K562 (cell line): Measurements from ENCODE around the gene RNU2-63P. TPM values are rescaled to one million over a fixed set of nuclear protein-coding genes. Genes with fewer than 3 reads are reported as not detected.
"Not testable (repeated sequence)": the region's sequence is repeated elsewhere in the genome, so short reads cannot be mapped to it uniquely, and the experiment has no call there.

Experiments
- ATAC-seq: fragments of 200-7000 bp; cut with Tn5 transposase; 3 replicates; pipeline ENCODE4 v1.9.1; 2020; ENCODE audit warnings: moderate library complexity
- BruUV-seq: library from RNA; stranded (reverse); fragments of 400-500 nt; replicated peaks from 2 replicates; lab custom pipeline; 2021; lab: Mats Ljungman, UMichigan
- CTCF ChIA-PET: fragments of 300-600 bp; formaldehyde crosslinking; extraction: SDS; loops from one replicate; lab custom pipeline; 2021; ENCODE audit warnings: low intra/inter-chr PET ratio; lab: Yijun Ruan, JAX
- POLR2A ChIA-PET: fragments of 300-600, 350-650 bp; sonication (Branson Sonifier 250); formaldehyde crosslinking; extraction: SDS; loops from one replicate; lab custom pipeline; 2021; ENCODE audit warnings: antibody characterized with exemption, inconsistent platforms; lab: Yijun Ruan, JAX
- DNase-seq, 4 experiments: peaks; one replicate each; pipeline versions ENCODE4 v3.0.0 to v3.0.0-alpha.2; 2011 to 2018; ENCODE audit warnings: low spot score in 3 of 4, mixed read lengths in 3 of 4; ENCODE audit errors: extremely low read depth in 1 of 4
- FAIRE-seq: peaks from 2 replicates; lab custom pipeline; 2011; peaks lifted over from hg19 to GRCh38; lab: Jason Lieb, UNC
- H2AFZ ChIP-seq: 2 replicates; pipeline ENCODE4 v1.6.0; 2011; ENCODE audit warnings: low read depth, low read length, control low read depth, inconsistent platforms
- H3K27ac ChIP-seq: fragments of 200-600 bp; 3 replicates; pipeline ENCODE4 v1.8.0; 2011; ENCODE audit warnings: low read depth, mild to moderate bottlenecking, control low read depth, inconsistent platforms, low read length, moderate library complexity, mixed read lengths; ENCODE audit errors: extremely low read depth
- H3K27me3 ChIP-seq, 2 experiments: fragments of 300-600 bp in 1 of 2; 2 replicates in 1 of 2; 3 replicates in 1 of 2; pipeline versions ENCODE4 v1.6.0 to v1.8.0; 2011; ENCODE audit warnings: inconsistent platforms in 2 of 2, low read length in 2 of 2, mild to moderate bottlenecking in 1 of 2, mixed read lengths in 1 of 2, moderate library complexity in 1 of 2; ENCODE audit not compliant: control insufficient read depth in 2 of 2, insufficient read depth in 2 of 2
- H3K36me3 ChIP-seq: fragments of 300-600 bp; 3 replicates; pipeline ENCODE4 v1.8.0; 2011; ENCODE audit warnings: mild to moderate bottlenecking, low read length, inconsistent platforms; ENCODE audit not compliant: control insufficient read depth, insufficient read depth
- H3K4me1 ChIP-seq, 2 experiments: fragments of 200-600 bp in 1 of 2; replicated peaks in 1 of 2; 2 replicates in 1 of 2; 3 replicates in 1 of 2; pipeline versions ENCODE4 v1.5.1 to v1.8.0; 2011; ENCODE audit warnings: inconsistent platforms in 2 of 2, low read length in 2 of 2, mild to moderate bottlenecking in 1 of 2, mixed read lengths in 1 of 2, moderate library complexity in 1 of 2; ENCODE audit not compliant: control insufficient read depth in 2 of 2, insufficient read depth in 2 of 2
- H3K4me2 ChIP-seq: 2 replicates; pipeline ENCODE4 v1.6.1; 2011; ENCODE audit warnings: low read length, control low read depth, inconsistent platforms, mixed read lengths; ENCODE audit not compliant: insufficient read depth
- H3K4me3 ChIP-seq: fragments of 200-600 bp; sonication (generic), shearing (Covaris generic); 2 replicates; pipeline ENCODE4 v1.5.1; 2016; ENCODE audit warnings: control low read depth, inconsistent platforms
- H3K79me2 ChIP-seq: fragments of 200-600 bp; 3 replicates; pipeline ENCODE4 v1.8.0; 2011; ENCODE audit warnings: low read length, inconsistent platforms; ENCODE audit not compliant: control insufficient read depth, insufficient read depth
- H3K9ac ChIP-seq, 2 experiments: 2 replicates each; pipeline versions ENCODE4 v1.6.0 to v1.6.1; 2011; ENCODE audit warnings: low read depth in 2 of 2, low read length in 2 of 2, control low read depth in 1 of 2, inconsistent platforms in 1 of 2, mild to moderate bottlenecking in 1 of 2, mixed read lengths in 1 of 2; ENCODE audit not compliant: insufficient read depth in 1 of 2
- H3K9me1 ChIP-seq: one replicate; pipeline ENCODE4 v1.6.0; 2011; ENCODE audit warnings: inconsistent platforms, mild to moderate bottlenecking, low read length, moderate library complexity; ENCODE audit not compliant: control insufficient read depth, insufficient read depth
- H3K9me3 ChIP-seq: replicated peaks from 2 replicates; pipeline ENCODE4 v1.5.1; 2011; ENCODE audit warnings: low read depth, low read length, inconsistent platforms; ENCODE audit not compliant: control insufficient read depth, insufficient read depth
- H4K20me1 ChIP-seq: replicated peaks from 2 replicates; pipeline ENCODE4 v1.6.1; 2011; ENCODE audit warnings: low read length, inconsistent platforms, mixed read lengths; ENCODE audit not compliant: control insufficient read depth, insufficient read depth
- WGBS: fragments of 100-300 bp; shearing (Covaris generic); methylation state at CpG from one replicate; pipeline ENCODE4 v1.1.6; 2016; ENCODE audit warnings: low coverage, mixed read lengths; ENCODE audit not compliant: insufficient coverage; ENCODE audit errors: missing lambda C conversion rate; 5-methylcytosine and 5-hydroxymethylcytosine counted together
- in situ Hi-C: fragments of 300-500 bp; cut with MboI; formaldehyde crosslinking; loops from 4 replicates; pipeline ENCODE4 v1.15.0; 2018; ENCODE audit warnings: inconsistent platforms, mixed read lengths
- intact Hi-C: fragments of 100-400 bp; cut with micrococcal nuclease; formaldehyde crosslinking; loops from 2 replicates; pipeline ENCODE4 v1.14.2; 2022
- polyA plus RNA-seq, 8 experiments: library from polyadenylated mRNA; depleted of rRNA in 4 of 8; stranded (reverse) in 5 of 8; unstranded in 3 of 8; fragments of >200 nt; fragmentation: Nextera tagmentation in 2 of 8; fragmentation: Illumina TruSeq in 1 of 8; extraction: Ambion mirVana in 2 of 8; extraction: Trizol in 1 of 8; gene quantifications; 2 replicates each; pipeline versions ENCODE4 v1.2.1 to v1.2.3, GENCODE V29; 2011 to 2014; ENCODE audit warnings: inconsistent platforms in 1 of 8, missing spikeins in 1 of 8
- total RNA-seq, 7 experiments: library from RNA; depleted of rRNA in 6 of 7; stranded (reverse); fragments of >200 nt in 6 of 7; fragmentation: Illumina TruSeq in 2 of 7; extraction: Trizol in 2 of 7; gene quantifications; 2 replicates each; pipeline versions ENCODE4 v1.2.1 to v1.2.3, GENCODE V29; 2011 to 2021; ENCODE audit warnings: low replicate concordance in 1 of 7

The RNU2-63P gene
- total and polyA plus RNA-seq, 9 of the 15 experiments (the other 6 are each of a cell fraction or from before 2014, with no cell fraction given) = 5.8 to 253 (median 169) TPM; not detected in 4

DNA sequence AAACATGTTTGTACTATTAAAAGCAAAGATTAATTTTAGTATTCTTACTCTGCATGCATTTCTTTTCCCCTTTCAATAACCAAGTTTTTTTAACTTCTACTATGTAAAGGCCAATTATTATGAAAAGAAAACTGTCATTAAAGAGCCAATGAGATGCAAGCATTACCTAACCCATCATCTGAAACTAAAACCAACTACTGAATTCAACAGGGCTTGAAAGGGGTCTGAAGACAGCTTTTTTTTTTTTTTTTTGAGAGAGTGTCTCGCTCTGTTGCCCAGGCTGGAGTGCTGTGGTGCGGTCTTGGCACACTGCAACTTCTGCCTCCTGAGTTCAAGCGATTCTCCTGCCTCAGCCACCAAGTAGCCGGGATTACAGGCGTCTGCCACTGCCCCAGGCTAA lies 30.4 kb downstream of the RNU2-63P start:
- H3K4me1 ChIP-seq, H3K27me3 ChIP-seq, H2AFZ ChIP-seq, FAIRE-seq, H3K9ac ChIP-seq, ATAC-seq, CTCF ChIA-PET, intact Hi-C loops, H3K4me2 ChIP-seq, in situ Hi-C loops, H4K20me1 ChIP-seq, H3K27ac ChIP-seq, BruUV-seq, POLR2A ChIA-PET, H3K79me2 ChIP-seq, H3K36me3 ChIP-seq, H3K4me3 ChIP-seq, DNase-seq, H3K9me1 ChIP-seq, H3K9me3 ChIP-seq: not testable (repeated sequence)
- WGBS = 8% methylated on average over 4 of the region's 5 CpGs

GRCh38 chr2:87981182-87981581 lies 35.2 kb downstream of the RNU2-63P start:
- H3K4me1 ChIP-seq, intact Hi-C loops, H3K4me2 ChIP-seq, ATAC-seq, BruUV-seq, H4K20me1 ChIP-seq, H3K27me3 ChIP-seq, in situ Hi-C loops, H3K9me1 ChIP-seq, H3K9ac ChIP-seq, H3K9me3 ChIP-seq, H3K79me2 ChIP-seq, FAIRE-seq, CTCF ChIA-PET, H3K4me3 ChIP-seq, H2AFZ ChIP-seq, POLR2A ChIA-PET, DNase-seq, H3K27ac ChIP-seq, H3K36me3 ChIP-seq: not testable (repeated sequence)
- WGBS = no CpG with 5 or more reads among the region's 3 CpGs

DNA sequence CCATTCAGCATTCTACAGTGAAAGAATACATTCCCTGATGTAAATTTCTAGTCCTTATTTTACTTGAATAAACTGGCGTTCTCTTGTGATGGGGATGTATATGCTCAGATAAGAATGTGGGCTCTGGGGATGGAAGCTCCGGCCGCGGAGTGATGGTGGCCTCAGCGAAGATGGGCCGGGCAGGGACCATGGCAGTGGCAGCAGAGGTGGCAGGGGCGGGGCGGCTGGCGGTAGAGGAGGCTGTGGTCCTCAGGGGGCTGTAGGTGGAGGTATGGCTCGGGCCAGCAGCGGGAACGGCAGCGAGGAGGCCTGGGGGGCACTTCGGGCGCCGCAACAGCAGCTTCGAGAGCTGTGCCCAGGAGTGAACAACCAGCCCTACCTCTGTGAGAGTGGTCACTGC lies 44.0 kb downstream of the RNU2-63P start:
- H4K20me1 ChIP-seq, H3K4me3 ChIP-seq, CTCF ChIA-PET, BruUV-seq, ATAC-seq, H3K9me3 ChIP-seq, FAIRE-seq, DNase-seq, POLR2A ChIA-PET, H3K27me3 ChIP-seq, H3K4me2 ChIP-seq, H3K79me2 ChIP-seq, H3K9me1 ChIP-seq, H3K36me3 ChIP-seq, in situ Hi-C loops, H3K4me1 ChIP-seq, H3K9ac ChIP-seq, H2AFZ ChIP-seq, intact Hi-C loops, H3K27ac ChIP-seq: not testable (repeated sequence)
- no CpG with 5 or more reads among the region's 17 CpGs for WGBS
